Ovary (tissue), 3 donors: ENCODE results near the gene CEP170B.

Experiments used
- EP300 ChIP-seq: sonication (generic); formaldehyde crosslinking; IDR thresholded peaks from one replicate; pipeline ENCODE4 v1.6.1; 2017; ENCODE audit warnings: antibody characterized with exemption
- POLR2A ChIP-seq: fragments of 450-650 bp; IDR thresholded peaks from one replicate; pipeline ENCODE4 v1.6.1; 2017; ENCODE audit warnings: antibody characterized with exemption, mild to moderate bottlenecking, moderate library complexity
- TF ChIP-seq, protein P1 (sequence below), 3 donors: fragments of 450-650 bp in 2 of 3; fragments of 200-600 bp in 1 of 3; IDR thresholded peaks; one replicate each; pipeline versions ENCODE4 v1.5.1 to v1.8.0; 2016 to 2022; ENCODE audit warnings: antibody characterized with exemption in 3 of 3, mild to moderate bottlenecking in 1 of 3
- donor health status: DM: no; HTN: no; CAD: no.

DNA sequence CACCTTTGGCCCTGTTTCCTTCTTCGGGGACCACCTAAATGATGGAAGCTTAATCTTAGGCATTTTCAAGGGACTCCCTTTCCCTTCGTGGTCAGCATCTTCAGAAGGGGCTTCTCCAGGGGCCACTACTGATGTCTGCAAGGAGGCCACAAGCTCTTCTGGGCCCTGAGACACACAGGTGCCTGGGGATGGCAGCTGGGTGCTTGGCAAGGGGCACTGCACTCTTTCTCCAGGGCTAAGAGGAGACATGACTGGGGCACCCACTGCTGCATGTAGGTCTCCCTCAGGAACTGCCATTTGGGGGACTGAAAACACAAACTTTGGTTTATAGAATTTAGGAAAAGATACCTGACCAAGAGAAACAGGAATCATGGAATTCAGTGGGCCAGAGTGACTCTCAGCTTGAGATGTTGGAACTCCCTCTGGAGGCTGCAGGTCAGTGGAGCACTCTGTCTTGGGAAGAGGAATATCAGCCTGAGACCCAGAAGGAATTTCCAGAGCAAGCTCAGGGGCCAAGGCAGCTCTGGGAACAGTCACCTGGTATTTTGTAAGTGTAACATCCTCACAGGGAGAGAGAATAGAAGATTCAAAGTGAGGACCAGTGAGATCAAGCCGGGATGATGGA is 75.6 kb downstream of the CEP170B start:
- TF ChIP-seq, protein P1, sequence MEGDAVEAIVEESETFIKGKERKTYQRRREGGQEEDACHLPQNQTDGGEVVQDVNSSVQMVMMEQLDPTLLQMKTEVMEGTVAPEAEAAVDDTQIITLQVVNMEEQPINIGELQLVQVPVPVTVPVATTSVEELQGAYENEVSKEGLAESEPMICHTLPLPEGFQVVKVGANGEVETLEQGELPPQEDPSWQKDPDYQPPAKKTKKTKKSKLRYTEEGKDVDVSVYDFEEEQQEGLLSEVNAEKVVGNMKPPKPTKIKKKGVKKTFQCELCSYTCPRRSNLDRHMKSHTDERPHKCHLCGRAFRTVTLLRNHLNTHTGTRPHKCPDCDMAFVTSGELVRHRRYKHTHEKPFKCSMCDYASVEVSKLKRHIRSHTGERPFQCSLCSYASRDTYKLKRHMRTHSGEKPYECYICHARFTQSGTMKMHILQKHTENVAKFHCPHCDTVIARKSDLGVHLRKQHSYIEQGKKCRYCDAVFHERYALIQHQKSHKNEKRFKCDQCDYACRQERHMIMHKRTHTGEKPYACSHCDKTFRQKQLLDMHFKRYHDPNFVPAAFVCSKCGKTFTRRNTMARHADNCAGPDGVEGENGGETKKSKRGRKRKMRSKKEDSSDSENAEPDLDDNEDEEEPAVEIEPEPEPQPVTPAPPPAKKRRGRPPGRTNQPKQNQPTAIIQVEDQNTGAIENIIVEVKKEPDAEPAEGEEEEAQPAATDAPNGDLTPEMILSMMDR (IDR thresholded peaks at IDR 0.05), result no peak
- TF ChIP-seq POLR2A, result no peak
- TF ChIP-seq EP300, result no peak
